HG02610 (cell line): ENCODE measurements around the gene CYP1A2.
"Not testable (repeated sequence)": the region's sequence is repeated elsewhere in the genome, so short reads cannot be mapped to it uniquely, and the experiment has no call there.

Experiments used
- ATAC-seq: cut with Tn5 transposase; IDR thresholded peaks from one replicate; pipeline ENCODE4 v1.9.1; 2021; ENCODE audit warnings: mild to moderate bottlenecking, moderate library complexity; ENCODE audit not compliant: unreplicated experiment

The CYP1A2 gene

GRCh38 chr15:74776821-74777768, 28.4 kb downstream of the CYP1A2 start:
- ATAC-seq = peak; percentile 40

DNA sequence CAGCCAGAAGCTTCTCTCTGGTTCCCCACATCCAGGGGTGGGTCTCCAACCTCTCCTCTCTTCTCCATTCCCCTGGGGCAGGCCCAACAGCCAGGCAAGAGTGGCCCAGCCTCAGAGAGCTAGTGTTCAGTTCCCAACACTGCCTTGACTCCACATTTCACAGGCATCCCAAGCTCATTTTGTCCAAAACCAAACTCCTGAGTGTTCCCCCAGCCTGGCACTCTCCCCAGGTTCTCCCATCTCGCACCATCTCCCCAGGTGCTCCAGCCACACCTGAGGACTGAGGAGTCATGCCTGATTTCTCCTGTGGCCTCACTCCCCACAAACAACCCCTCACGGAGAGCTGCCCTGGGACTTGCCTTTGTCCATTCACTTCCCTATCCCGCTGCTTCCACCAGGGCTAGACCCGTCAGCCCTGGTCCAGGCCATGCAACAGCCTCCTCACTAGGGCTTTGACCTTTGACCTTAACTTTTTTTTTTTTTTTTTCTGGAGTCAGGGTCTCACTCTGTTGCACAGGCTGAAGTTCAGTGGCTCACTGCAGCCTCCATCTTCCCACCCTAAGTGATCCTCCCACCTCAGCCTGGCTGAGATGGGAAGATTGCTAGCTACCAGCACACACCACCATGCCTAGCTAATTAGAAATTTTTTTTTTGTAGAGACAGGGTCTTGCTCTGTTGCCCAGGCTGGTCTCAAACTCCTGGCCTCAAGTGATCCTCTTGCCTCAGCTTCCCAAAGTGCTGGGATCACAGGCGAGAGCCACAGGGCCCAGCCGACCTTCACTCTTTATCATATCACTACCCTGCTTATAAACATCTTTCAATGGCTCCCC, 29.3 kb downstream of the CYP1A2 start:
- ATAC-seq = peak; percentile 8

DNA sequence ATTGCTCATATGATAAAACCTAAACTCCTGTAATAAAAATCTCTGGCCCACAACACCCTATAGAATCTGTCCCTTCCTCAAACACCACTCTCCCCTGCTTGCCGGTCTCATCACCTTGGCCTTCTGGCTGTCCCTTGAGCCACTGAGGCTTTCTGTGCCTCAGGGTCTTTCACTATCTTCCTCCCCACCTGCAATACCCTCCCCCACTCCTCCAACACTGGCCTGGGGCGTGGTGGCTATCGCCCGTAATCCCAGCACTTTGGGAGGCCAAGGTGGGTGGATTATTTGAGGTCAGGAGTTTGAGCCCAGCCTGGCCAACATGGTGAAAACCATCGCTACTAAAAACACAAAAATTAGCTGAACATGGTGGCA, 29.9 kb downstream of the CYP1A2 start:
- ATAC-seq = no peak

DNA sequence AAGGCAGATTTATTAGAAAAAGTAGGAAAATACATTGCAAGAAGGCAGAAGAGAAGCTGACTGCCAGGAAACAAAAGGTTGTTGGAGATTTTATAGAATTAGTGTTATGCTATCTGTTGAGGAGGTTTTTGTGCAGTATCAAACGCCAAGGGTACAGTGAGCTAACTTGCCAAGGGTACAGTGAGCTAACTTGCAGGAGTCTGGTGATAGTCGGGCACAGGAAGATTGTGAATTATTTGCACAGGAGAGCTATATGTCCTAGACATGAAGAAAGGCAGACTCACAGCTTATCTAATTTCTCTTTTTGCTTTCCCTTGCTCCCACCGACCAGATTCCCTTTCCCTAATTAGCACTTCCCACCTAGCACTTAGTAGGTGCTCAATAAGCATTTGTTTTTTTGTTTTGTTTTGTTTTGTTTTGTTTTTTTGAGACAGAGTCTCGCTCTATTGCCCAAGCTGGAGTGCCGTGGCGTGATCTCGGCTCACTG, 30.6 kb downstream of the CYP1A2 start:
- ATAC-seq = no peak

DNA sequence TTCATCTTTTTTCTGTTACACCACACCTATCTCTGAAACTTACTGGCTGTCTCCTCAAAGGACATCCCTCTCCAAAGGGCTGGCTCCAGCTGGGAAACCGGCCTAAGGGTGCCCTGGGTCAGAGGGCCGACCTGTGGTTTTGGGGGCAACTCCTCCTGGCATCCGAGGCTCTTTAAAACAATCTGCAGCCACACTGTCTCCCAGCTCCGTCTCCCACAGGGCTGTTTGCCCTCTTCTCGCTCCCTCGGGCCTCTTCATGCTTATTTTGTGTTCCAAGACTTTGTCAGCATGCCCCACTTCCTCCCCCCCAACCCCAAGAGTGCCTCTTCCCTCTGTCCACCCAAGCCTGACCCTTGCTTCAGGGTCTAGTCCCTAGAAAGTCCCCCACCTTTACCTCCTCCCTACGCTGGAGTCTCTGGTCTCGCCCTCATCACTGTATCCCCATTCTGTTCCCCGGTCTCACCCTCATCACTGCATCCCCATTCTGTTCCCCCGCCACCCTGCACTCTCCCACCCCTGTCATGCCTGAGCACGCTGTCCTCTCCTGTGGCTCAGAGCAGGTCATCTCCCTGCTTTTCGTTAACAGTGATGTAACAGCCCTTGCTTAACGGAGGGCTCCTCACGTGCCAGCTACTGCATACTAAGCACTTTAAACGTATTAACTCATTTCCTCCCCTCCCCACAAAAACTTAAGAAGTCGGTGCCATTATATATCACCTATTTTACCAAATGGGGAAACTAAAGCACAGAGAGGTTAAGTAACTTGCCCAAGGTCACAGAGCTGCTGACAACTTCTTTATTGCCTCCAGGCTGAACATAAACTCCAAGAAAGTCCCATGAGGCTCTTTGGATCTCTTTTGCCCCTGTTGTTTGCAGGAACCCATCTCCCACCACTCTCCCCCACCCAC, 32.1 kb downstream of the CYP1A2 start:
- ATAC-seq = no peak

GRCh38 chr15:74781431-74782258, 33.0 kb downstream of the CYP1A2 start, which contains the start of gene CSK:
TSS of gene CSK (plus strand) at chr15:74782080. CDS start at chr15:74798298, 16,218 bp downstream.
- peak; percentile 26 for ATAC-seq

- peak; percentile 1 for ATAC-seq
Observed at GRCh38 chr15:74782259-74783071, 33.8 kb downstream of the CYP1A2 start.

- no peak for ATAC-seq
Observed at GRCh38 chr15:74783072-74783807, 34.6 kb downstream of the CYP1A2 start.

DNA sequence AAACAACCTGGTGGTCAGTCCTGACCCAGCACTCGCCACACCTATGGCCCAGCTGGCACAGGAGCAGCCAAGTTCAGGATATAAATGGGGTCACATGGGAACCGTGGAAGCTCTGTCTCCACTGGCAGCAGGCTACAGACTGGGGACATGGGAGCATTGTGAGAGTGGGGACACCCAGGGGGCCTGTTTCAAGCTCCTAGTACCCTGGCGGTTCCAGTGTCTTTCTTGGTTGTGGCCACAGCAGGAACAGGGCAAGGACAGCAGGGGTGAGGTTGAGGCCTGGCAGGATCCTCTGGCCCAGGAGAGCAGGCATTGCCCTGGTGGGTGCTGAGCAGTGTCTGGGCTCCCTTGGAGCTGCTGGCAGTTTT, 35.1 kb downstream of the CYP1A2 start:
- ATAC-seq = no peak

DNA sequence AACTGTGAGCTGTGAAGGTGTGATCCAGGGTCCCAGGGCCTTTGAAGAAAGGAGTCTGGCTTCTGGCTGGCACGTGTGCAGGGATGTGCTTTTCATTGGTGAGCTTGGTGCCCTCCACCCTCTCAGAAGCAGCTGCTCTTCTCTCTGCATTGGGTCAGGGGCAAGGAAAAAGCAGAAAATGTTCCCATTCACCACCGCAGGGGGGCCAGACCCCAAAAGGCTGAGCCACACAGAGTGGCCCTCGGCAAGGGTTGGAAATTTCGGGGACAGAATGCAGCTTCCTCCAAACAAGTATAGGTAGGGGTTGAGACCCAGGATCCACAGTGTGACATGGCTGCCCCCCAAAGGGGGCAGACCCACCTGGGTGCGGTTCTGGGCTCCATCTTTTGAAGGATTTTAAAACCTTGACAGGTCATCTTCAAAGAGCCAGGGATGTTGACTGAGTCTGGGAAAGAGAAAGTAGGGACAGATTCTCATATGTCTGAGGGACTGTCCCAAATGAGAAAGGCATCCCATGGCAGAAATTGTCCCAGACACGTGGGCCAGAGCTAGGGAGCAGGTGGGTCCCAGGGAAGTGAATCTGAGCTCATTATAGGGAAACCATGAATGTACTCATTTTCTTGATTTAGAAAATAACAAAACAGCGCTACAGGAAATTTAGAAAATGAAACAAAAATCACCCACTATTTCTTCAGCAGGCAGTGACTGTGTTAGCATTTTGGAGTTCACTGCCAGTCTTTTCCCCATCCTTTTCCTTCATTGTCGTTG, 36.0 kb downstream of the CYP1A2 start:
- no peak for ATAC-seq

DNA sequence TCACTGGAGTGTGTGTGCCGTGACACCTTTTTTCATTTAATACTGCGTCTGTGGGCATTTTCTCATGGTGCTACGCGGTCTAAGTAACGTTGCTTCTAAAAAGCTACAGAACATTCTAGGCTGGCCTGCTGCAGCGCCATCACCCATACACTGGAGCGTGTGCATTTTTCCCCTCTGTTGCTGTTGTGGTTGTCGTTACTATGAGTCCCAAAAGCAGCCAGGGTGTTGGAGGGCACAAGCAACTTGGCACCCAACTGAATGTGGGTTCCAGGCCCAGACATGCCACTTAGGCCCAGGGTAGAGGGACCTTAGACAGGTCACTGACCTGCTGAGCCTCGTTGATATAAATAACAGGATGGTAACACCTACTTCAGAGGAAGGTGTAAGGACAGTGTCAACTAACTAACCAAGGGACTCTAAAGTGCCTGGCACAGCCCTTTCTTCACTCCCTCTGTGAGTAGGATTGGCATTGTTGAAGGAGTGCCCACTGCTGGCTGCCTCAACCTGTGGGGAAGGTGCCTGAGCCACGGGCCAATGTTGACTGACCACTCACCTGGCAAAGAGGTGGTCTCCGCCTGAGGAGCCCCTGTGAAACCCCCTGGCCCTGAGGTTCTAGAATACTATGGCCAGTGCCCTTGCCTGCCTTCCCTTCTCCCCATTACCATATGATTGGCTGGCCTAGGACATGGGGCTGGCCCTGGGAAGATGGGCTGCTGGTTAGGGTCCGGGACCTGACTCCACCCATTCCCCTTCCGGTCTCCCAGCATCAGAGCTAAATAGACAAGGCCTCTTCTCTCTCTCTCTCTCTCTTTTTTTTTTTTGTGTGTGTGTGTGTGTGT, 36.8 kb downstream of the CYP1A2 start:
- ATAC-seq = no peak

DNA sequence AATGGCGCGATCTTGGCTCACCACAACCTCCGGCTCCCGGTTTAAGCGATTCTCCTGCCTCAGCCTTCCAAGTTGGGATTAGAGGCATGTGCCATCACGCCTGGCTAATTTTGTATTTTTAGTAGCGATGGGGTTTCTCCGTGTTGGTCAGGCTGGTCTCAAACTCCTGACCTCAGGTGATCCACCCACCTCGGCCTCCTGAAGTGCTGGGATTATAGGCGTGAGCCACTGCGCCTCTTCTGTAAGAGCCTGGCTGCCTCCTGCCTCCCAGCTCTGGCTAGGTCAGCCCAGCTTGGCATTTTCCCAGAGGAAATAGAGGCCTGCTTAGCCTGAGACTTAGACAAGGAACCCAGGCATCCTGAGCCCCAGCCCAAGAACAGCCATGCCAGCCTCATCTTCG, 37.4 kb downstream of the CYP1A2 start:
- ATAC-seq = not testable (repeated sequence)

- ATAC-seq = no peak
Observed at GRCh38 chr15:74786551-74787165, 38.0 kb downstream of the CYP1A2 start.

- ATAC-seq = peak; percentile 41
Observed at GRCh38 chr15:74787251-74788041, 38.8 kb downstream of the CYP1A2 start.

DNA sequence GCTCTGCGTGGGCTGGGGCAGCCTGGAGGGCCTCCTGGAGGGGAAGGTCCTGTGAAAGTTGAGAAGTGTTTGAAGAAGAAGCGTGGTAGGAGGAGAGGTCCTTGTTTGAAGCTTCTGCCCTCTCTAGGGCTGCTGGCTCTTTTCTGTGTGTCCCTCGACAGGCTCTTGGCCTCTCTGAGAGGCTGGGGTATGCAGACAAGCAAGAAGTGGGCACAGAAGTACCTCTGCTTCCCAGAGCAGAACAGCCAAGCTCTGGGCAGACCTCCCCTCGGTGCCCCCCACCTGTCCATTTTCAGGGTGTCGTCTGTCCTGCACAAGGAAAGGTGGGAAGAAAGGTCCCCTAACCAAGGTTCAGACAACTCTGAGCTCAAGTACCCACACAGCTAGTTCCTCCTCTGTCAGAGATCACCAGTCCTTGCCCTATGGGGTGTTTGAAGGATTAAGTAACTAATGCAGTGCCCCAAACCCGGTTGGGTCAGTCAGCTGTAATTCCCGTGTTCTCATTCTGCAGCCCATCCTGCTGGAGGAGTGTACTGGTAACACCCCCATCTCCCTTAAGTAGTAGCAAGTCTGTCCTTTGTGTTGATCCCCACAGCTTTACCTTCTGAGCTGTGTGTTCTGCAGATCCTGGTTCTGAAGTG, 39.5 kb downstream of the CYP1A2 start:
- ATAC-seq = no peak
